Measurements from ENCODE around the gene ZNF132. TPM values are rescaled to one million over a fixed set of nuclear protein-coding genes. Genes with fewer than 3 reads are reported as not detected.

ZNF132 gene
- total and polyA plus RNA-seq, 9 of the 15 experiments (the other 6 are each of a cell fraction or from before 2014, with no cell fraction given): 0.03 to 0.42 (median 0.10) TPM; not detected in 5

GRCh38 chr19:58400916-58401839 is 38.8 kb downstream of the ZNF132 start (continued):
- TF ChIP-seq REST (IDR thresholded peaks at IDR 0.05; ENCODE audit: borderline replicate concordance): no peak
- TF ChIP-seq REST (CRISPR knock-in tag; IDR thresholded peaks at IDR 0.05; ENCODE audit: low read depth): peak; percentile 58; the same call in 1 of the 2 replicates
- no peak for TF ChIP-seq BACH1 (tag; IDR thresholded peaks at IDR 0.05)
- TF ChIP-seq SRF (CRISPR knock-in tag; IDR thresholded peaks at IDR 0.05): 0 out of 4 replicates have a peak, but pooled peaks of 1 of the 2 experiments have one; percentile 32
- no peak for TF ChIP-seq NELFE (IDR thresholded peaks at IDR 0.05; ENCODE audit: insufficient read depth, insufficient read length)
- no peak for TF ChIP-seq ARNT (IDR thresholded peaks at IDR 0.05)
- TF ChIP-seq THRAP3 (IDR thresholded peaks at IDR 0.05; ENCODE audit: borderline replicate concordance): no peak
- TF ChIP-seq GTF2A2 (tag; IDR thresholded peaks at IDR 0.05): no peak
- TF ChIP-seq PURB (CRISPR knock-in tag; IDR thresholded peaks at IDR 0.05; ENCODE audit: low read depth): no peak
- TF ChIP-seq HDAC8 (tag; IDR thresholded peaks at IDR 0.05): no peak
- TF ChIP-seq, protein P1, sequence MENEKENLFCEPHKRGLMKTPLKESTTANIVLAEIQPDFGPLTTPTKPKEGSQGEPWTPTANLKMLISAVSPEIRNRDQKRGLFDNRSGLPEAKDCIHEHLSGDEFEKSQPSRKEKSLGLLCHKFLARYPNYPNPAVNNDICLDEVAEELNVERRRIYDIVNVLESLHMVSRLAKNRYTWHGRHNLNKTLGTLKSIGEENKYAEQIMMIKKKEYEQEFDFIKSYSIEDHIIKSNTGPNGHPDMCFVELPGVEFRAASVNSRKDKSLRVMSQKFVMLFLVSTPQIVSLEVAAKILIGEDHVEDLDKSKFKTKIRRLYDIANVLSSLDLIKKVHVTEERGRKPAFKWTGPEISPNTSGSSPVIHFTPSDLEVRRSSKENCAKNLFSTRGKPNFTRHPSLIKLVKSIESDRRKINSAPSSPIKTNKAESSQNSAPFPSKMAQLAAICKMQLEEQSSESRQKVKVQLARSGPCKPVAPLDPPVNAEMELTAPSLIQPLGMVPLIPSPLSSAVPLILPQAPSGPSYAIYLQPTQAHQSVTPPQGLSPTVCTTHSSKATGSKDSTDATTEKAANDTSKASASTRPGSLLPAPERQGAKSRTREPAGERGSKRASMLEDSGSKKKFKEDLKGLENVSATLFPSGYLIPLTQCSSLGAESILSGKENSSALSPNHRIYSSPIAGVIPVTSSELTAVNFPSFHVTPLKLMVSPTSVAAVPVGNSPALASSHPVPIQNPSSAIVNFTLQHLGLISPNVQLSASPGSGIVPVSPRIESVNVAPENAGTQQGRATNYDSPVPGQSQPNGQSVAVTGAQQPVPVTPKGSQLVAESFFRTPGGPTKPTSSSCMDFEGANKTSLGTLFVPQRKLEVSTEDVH (IDR thresholded peaks at IDR 0.05; ENCODE audit: low read depth, partially characterized antibody): peak; percentile 67
- no peak for TF ChIP-seq MAFF (IDR thresholded peaks at IDR 0.05; ENCODE audit: low read length)
- TF ChIP-seq, protein P2, sequence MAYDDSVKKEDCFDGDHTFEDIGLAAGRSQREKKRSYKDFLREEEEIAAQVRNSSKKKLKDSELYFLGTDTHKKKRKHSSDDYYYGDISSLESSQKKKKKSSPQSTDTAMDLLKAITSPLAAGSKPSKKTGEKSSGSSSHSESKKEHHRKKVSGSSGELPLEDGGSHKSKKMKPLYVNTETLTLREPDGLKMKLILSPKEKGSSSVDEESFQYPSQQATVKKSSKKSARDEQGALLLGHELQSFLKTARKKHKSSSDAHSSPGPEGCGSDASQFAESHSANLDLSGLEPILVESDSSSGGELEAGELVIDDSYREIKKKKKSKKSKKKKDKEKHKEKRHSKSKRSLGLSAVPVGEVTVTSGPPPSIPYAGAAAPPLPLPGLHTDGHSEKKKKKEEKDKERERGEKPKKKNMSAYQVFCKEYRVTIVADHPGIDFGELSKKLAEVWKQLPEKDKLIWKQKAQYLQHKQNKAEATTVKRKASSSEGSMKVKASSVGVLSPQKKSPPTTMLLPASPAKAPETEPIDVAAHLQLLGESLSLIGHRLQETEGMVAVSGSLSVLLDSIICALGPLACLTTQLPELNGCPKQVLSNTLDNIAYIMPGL (CRISPR knock-in tag; IDR thresholded peaks at IDR 0.05): no peak

All from K562 (cell line).